K562 (cell line): ENCODE measurements around the gene NDRG4. TPM values are rescaled to one million over a fixed set of nuclear protein-coding genes. Genes with fewer than 3 reads are reported as not detected.
A peak's percentile ranks its signal among the peaks of the same experiment; 100 is the strongest.

Source experiments
- EWSR1 ChIP-seq: fragments of 450-650 bp; IDR thresholded peaks from 2 replicates; pipeline ENCODE4 v1.6.1; 2018; ENCODE audit warnings: borderline replicate concordance, mild to moderate bottlenecking, low read depth, moderate library complexity; ENCODE audit not compliant: partially characterized antibody
- FIP1L1 ChIP-seq: fragments of 200-400 bp; formaldehyde crosslinking; IDR thresholded peaks from 2 replicates; pipeline ENCODE4 v1.6.1; 2018; ENCODE audit warnings: mild to moderate bottlenecking, low read depth, low read length; ENCODE audit not compliant: poor library complexity, severe bottlenecking
- LEF1 ChIP-seq: fragments of 450-650 bp; IDR thresholded peaks from 2 replicates; pipeline ENCODE4 v1.6.1; 2016; ENCODE audit warnings: mild to moderate bottlenecking
- MAFG ChIP-seq: fragments of 450-650 bp; conservative IDR thresholded peaks from 2 replicates; pipeline ENCODE4 v1.6.1; 2016; ENCODE audit warnings: missing genetic modification characterization, missing compliant biosample characterization
- MCM3 ChIP-seq: fragments of 450-650 bp; IDR thresholded peaks from 2 replicates; pipeline ENCODE4 v1.6.1; 2016
- PHF20 ChIP-seq: fragments of 450-650 bp; IDR thresholded peaks from 2 replicates; pipeline ENCODE4 v1.6.1; 2018; ENCODE audit not compliant: partially characterized antibody
- ZC3H8 ChIP-seq: fragments of 450-650 bp; IDR thresholded peaks from 2 replicates; pipeline ENCODE4 v1.6.1; 2017
- ZNF12 ChIP-seq: sonication (generic); formaldehyde crosslinking; IDR thresholded peaks from 2 replicates; pipeline ENCODE4 v1.4.0; 2020; ENCODE audit warnings: mild to moderate bottlenecking, missing genetic modification reagents
- ZNF239 ChIP-seq: fragments of 250-450 bp; sonication (Bioruptor Pico); IDR thresholded peaks from 2 replicates; pipeline ENCODE4 v1.4.0; 2020; ENCODE audit warnings: mild to moderate bottlenecking
- ZNF551 ChIP-seq: fragments of 250-450 bp; sonication (Bioruptor Pico); IDR thresholded peaks from 2 replicates; pipeline ENCODE4 v1.5.0; 2021; ENCODE audit warnings: mild to moderate bottlenecking, moderate library complexity
- ZNF57 ChIP-seq: fragments of 450-650 bp; formaldehyde crosslinking; IDR thresholded peaks from 2 replicates; pipeline ENCODE4 v1.4.0; 2020; ENCODE audit warnings: mild to moderate bottlenecking, moderate library complexity
- ZNF699 ChIP-seq: fragments of 250-450 bp; sonication (Bioruptor Pico); IDR thresholded peaks from 2 replicates; pipeline ENCODE4 v1.8.0; 2021; ENCODE audit warnings: mild to moderate bottlenecking, moderate library complexity; ENCODE audit not compliant: insufficient replicate concordance
- ZNF830 ChIP-seq: fragments of 250-450 bp; sonication (Bioruptor Pico); IDR thresholded peaks from 2 replicates; pipeline ENCODE4 v1.5.0; 2021; ENCODE audit warnings: mild to moderate bottlenecking
- polyA plus RNA-seq, 8 experiments: library from polyadenylated mRNA; depleted of rRNA in 4 of 8; stranded (reverse) in 5 of 8; unstranded in 3 of 8; fragments of >200 nt; fragmentation: Nextera tagmentation in 2 of 8; fragmentation: Illumina TruSeq in 1 of 8; extraction: Ambion mirVana in 2 of 8; extraction: Trizol in 1 of 8; gene quantifications; 2 replicates each; pipeline versions ENCODE4 v1.2.1 to v1.2.3, GENCODE V29; 2011 to 2014; ENCODE audit warnings: inconsistent platforms in 1 of 8, missing spikeins in 1 of 8
- total RNA-seq, 7 experiments: library from RNA; depleted of rRNA in 6 of 7; stranded (reverse); fragments of >200 nt in 6 of 7; fragmentation: Illumina TruSeq in 2 of 7; extraction: Trizol in 2 of 7; gene quantifications; 2 replicates each; pipeline versions ENCODE4 v1.2.1 to v1.2.3, GENCODE V29; 2011 to 2021; ENCODE audit warnings: low replicate concordance in 1 of 7
- TF ChIP-seq, protein P1 (sequence below): fragments of 150-350 bp; IDR thresholded peaks from 2 replicates; pipeline ENCODE4 v1.6.1; 2014; ENCODE audit warnings: low read depth, mild to moderate bottlenecking, low read length, borderline replicate concordance
- TF ChIP-seq, protein P2 (sequence below): fragments of 250-450 bp; sonication (Bioruptor Pico); IDR thresholded peaks from 2 replicates; pipeline ENCODE4 v1.8.0; 2022; ENCODE audit warnings: moderate library complexity, mild to moderate bottlenecking, inconsistent platforms
- TF ChIP-seq, protein P3 (sequence below): fragments of 450-650 bp; conservative IDR thresholded peaks from 2 replicates; pipeline ENCODE4 v1.6.1; 2016; ENCODE audit warnings: missing genetic modification characterization, low read depth, mild to moderate bottlenecking, control low read depth, missing compliant biosample characterization
- TF ChIP-seq, protein P4 (sequence below): sonication (generic); formaldehyde crosslinking; IDR thresholded peaks from 2 replicates; pipeline ENCODE4 v1.8.0; 2022; ENCODE audit warnings: mild to moderate bottlenecking, low read depth, missing genetic modification reagents
- TF ChIP-seq, protein P5 (sequence below): IDR thresholded peaks from 2 replicates; pipeline ENCODE4 v1.6.1; 2014; ENCODE audit warnings: antibody characterized with exemption
- TF ChIP-seq, protein P6 (sequence below): sonication (generic); formaldehyde crosslinking; IDR thresholded peaks from 2 replicates; pipeline ENCODE4 v1.8.0; 2022; ENCODE audit warnings: missing genetic modification reagents, mild to moderate bottlenecking, borderline replicate concordance

The NDRG4 gene
- total and polyA plus RNA-seq, 9 of the 15 experiments (the other 6 are each of a cell fraction or from before 2014, with no cell fraction given) = 0.06 to 0.95 (median 0.28) TPM

DNA sequence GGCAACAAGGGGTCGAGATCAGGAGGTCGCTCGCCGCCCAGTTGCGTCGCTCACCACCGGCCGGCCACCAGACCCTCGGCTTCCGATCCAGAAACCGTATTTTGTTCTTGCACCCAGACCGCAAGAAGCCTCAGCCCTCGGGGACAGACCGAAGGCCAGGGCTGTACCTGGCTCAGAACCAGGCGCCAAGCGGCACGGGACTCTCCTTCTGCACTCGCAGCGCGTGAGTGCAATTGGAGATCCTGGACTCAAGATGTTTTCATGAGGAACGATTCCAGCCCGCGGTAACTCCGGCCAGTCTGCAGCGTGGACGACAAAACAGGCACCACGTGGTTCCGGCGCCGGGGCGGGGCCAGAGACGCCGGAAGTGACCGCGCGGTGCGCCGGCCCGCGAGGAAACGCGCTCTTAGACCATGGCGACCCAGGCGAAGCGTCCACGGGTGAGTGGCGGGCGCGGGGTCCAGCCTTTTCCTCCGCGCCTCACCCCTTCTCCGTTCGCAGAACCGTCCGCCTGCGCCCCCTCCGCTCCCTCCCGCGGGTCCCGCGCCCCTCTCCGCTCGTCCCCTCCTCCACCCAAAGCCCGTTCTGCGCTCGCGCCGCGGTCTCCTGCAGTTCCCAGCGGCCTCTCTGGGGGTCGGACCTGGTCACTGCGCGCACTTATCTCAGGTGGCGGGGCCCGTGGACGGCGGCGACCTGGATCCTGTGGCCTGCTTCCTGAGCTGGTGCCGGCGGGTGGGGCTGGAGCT lies 15.4 kb downstream of the NDRG4 start, which contains the start of gene SETD6 (continued):
- TF ChIP-seq, protein P1, sequence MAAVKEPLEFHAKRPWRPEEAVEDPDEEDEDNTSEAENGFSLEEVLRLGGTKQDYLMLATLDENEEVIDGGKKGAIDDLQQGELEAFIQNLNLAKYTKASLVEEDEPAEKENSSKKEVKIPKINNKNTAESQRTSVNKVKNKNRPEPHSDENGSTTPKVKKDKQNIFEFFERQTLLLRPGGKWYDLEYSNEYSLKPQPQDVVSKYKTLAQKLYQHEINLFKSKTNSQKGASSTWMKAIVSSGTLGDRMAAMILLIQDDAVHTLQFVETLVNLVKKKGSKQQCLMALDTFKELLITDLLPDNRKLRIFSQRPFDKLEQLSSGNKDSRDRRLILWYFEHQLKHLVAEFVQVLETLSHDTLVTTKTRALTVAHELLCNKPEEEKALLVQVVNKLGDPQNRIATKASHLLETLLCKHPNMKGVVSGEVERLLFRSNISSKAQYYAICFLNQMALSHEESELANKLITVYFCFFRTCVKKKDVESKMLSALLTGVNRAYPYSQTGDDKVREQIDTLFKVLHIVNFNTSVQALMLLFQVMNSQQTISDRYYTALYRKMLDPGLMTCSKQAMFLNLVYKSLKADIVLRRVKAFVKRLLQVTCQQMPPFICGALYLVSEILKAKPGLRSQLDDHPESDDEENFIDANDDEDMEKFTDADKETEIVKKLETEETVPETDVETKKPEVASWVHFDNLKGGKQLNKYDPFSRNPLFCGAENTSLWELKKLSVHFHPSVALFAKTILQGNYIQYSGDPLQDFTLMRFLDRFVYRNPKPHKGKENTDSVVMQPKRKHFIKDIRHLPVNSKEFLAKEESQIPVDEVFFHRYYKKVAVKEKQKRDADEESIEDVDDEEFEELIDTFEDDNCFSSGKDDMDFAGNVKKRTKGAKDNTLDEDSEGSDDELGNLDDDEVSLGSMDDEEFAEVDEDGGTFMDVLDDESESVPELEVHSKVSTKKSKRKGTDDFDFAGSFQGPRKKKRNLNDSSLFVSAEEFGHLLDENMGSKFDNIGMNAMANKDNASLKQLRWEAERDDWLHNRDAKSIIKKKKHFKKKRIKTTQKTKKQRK = no peak
- no peak for TF ChIP-seq ZNF551 (CRISPR knock-in tag)
- TF ChIP-seq ZNF830 (CRISPR knock-in tag) = 0 out of 2 replicates have a peak, but pooled peaks have one; percentile 71
- TF ChIP-seq, protein P2, sequence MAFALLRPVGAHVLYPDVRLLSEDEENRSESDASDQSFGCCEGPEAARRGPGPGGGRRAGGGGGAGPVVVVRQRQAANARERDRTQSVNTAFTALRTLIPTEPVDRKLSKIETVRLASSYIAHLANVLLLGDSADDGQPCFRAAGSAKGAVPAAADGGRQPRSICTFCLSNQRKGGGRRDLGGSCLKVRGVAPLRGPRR = no peak
- no peak for TF ChIP-seq ZNF239 (CRISPR knock-in tag)
- TF ChIP-seq ZNF57 (CRISPR knock-in tag) = no peak
- TF ChIP-seq, protein P3, sequence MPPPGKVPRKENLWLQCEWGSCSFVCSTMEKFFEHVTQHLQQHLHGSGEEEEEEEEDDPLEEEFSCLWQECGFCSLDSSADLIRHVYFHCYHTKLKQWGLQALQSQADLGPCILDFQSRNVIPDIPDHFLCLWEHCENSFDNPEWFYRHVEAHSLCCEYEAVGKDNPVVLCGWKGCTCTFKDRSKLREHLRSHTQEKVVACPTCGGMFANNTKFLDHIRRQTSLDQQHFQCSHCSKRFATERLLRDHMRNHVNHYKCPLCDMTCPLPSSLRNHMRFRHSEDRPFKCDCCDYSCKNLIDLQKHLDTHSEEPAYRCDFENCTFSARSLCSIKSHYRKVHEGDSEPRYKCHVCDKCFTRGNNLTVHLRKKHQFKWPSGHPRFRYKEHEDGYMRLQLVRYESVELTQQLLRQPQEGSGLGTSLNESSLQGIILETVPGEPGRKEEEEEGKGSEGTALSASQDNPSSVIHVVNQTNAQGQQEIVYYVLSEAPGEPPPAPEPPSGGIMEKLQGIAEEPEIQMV (tag) = no peak
- TF ChIP-seq, protein P4, sequence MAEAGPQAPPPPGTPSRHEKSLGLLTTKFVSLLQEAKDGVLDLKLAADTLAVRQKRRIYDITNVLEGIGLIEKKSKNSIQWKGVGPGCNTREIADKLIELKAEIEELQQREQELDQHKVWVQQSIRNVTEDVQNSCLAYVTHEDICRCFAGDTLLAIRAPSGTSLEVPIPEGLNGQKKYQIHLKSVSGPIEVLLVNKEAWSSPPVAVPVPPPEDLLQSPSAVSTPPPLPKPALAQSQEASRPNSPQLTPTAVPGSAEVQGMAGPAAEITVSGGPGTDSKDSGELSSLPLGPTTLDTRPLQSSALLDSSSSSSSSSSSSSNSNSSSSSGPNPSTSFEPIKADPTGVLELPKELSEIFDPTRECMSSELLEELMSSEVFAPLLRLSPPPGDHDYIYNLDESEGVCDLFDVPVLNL = 0 out of 2 replicates have a peak, but pooled peaks have one; percentile 69
- 0 out of 2 replicates have a peak, but pooled peaks have one; percentile 3 for TF ChIP-seq ZNF12 (CRISPR knock-in tag)
- no peak for TF ChIP-seq ZC3H8
- no peak for TF ChIP-seq ZNF699 (CRISPR knock-in tag)
- no peak for TF ChIP-seq EWSR1
- no peak for TF ChIP-seq MAFG (tag)
- peak; percentile 80 for TF ChIP-seq PHF20
- TF ChIP-seq FIP1L1 = peak; percentile 91
- TF ChIP-seq MCM3 = no peak
- TF ChIP-seq LEF1 = no peak
- TF ChIP-seq, protein P5, sequence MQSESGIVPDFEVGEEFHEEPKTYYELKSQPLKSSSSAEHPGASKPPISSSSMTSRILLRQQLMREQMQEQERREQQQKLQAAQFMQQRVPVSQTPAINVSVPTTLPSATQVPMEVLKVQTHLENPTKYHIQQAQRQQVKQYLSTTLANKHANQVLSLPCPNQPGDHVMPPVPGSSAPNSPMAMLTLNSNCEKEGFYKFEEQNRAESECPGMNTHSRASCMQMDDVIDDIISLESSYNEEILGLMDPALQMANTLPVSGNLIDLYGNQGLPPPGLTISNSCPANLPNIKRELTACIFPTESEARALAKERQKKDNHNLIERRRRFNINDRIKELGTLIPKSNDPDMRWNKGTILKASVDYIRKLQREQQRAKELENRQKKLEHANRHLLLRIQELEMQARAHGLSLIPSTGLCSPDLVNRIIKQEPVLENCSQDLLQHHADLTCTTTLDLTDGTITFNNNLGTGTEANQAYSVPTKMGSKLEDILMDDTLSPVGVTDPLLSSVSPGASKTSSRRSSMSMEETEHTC = no peak; the same call in 1 of the 2 replicates
- TF ChIP-seq, protein P6, sequence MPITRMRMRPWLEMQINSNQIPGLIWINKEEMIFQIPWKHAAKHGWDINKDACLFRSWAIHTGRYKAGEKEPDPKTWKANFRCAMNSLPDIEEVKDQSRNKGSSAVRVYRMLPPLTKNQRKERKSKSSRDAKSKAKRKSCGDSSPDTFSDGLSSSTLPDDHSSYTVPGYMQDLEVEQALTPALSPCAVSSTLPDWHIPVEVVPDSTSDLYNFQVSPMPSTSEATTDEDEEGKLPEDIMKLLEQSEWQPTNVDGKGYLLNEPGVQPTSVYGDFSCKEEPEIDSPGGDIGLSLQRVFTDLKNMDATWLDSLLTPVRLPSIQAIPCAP (CRISPR knock-in tag) = no peak
